ENCODE measurements around the gene JAM3.

Gene JAM3

DNA sequence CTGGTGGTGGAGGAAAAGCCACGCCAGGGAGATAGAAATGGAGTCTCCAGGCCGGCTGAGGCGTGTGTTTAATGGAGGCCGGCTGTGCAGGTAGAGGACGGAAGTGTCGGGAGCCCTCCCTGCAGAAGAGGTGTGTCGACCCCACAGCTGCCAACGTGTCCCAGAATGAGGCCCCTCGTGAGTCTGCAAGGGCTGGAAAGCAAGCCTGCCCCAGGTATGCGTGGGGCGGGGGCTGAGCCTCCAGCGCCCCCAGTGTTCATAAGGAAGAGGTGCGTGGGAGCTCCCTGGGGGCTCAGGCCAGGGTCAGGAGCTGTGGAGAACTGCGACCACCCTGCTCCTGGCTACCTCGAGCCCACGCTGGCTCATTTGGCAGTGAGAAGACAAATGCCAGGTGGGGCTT lies 38.0 kb upstream of the JAM3 start:
- Histone ChIP-seq H3K27me3 (ENCODE audit: insufficient read depth, low read depth, severe bottlenecking) (no peaks in the 10 kb centered on the region), H3K27ac (peak overlapping the region; percentile 89), H3K36me3 (no peaks in the 10 kb centered on the region), H3K4me3 (ENCODE audit: low read depth, low read length) (no peak overlapping the region), H3K9me3 (ENCODE audit: severe bottlenecking) (no peaks in the 10 kb centered on the region)
- TF ChIP-seq, protein P1, sequence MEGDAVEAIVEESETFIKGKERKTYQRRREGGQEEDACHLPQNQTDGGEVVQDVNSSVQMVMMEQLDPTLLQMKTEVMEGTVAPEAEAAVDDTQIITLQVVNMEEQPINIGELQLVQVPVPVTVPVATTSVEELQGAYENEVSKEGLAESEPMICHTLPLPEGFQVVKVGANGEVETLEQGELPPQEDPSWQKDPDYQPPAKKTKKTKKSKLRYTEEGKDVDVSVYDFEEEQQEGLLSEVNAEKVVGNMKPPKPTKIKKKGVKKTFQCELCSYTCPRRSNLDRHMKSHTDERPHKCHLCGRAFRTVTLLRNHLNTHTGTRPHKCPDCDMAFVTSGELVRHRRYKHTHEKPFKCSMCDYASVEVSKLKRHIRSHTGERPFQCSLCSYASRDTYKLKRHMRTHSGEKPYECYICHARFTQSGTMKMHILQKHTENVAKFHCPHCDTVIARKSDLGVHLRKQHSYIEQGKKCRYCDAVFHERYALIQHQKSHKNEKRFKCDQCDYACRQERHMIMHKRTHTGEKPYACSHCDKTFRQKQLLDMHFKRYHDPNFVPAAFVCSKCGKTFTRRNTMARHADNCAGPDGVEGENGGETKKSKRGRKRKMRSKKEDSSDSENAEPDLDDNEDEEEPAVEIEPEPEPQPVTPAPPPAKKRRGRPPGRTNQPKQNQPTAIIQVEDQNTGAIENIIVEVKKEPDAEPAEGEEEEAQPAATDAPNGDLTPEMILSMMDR (IDR thresholded peaks at IDR 0.05; ENCODE audit: low read depth, low read length): peak; percentile 80
- DNase-seq: peak; percentile 48

DNA sequence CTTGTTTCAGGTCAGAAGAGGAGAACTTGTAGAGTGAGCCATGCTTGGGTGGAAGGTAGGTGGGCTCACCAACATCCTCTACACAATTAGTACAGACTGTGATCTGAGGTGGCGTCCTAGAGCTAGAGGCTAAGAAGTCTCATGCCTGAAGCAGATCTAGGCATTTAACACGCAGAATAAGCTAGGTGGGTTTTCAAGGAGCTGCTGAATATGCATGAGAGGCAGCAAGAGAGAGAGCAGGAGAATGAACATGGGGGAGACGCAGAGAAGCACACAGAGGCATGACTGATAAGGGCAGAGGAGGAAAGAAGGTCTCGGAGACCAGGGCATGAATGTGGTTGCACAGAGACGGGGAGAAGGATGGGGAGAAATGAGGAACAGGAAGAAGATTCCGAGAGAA lies 36.8 kb upstream of the JAM3 start:
- Histone ChIP-seq H3K27ac (peak overlapping the region; percentile 89), H3K27me3 (ENCODE audit: insufficient read depth, low read depth, severe bottlenecking) (no peaks in the 10 kb centered on the region), H3K9me3 (ENCODE audit: severe bottlenecking) (no peaks in the 10 kb centered on the region), H3K4me3 (ENCODE audit: low read depth, low read length) (no peak overlapping the region), H3K36me3 (no peaks in the 10 kb centered on the region)
- no peak for DNase-seq
- TF ChIP-seq, protein P1 (IDR thresholded peaks at IDR 0.05; ENCODE audit: low read depth, low read length): no peak

- DNase-seq: no peak
- Histone ChIP-seq H3K9me3 (ENCODE audit: severe bottlenecking) (no peaks in the 10 kb centered on the region), H3K27me3 (ENCODE audit: insufficient read depth, low read depth, severe bottlenecking) (no peaks in the 10 kb centered on the region), H3K27ac (peak overlapping the region; percentile 89), H3K4me3 (ENCODE audit: low read depth, low read length) (no peak overlapping the region), H3K36me3 (no peaks in the 10 kb centered on the region)
- TF ChIP-seq, protein P1 (IDR thresholded peaks at IDR 0.05; ENCODE audit: low read depth, low read length): no peak
Observed at GRCh38 chr11:134032501-134033091, 36.3 kb upstream of the JAM3 start.

DNA sequence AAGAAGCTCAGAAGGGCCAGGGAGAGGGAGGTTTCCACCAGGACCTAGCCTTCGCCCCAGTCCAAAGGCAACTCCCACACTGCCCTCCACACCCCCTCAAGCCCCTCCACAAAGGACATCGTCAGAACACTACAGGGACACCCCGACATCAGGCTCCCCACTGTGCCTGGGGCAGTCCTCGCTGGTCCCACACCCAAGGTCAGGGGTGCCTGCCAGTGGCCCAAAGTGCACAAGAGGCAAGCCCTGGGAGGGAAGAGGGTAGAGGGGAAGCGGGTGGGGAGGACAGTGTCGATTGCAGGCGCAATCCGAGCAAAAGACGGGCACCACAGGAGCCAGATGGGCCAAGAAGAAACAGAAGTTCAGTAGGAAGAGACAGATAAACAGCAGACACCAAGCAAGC lies 35.6 kb upstream of the JAM3 start:
- TF ChIP-seq, protein P1 (IDR thresholded peaks at IDR 0.05; ENCODE audit: low read depth, low read length): no peak
- H3K27ac ChIP-seq: peak overlapping the region; percentile 89
- H3K4me3 ChIP-seq (ENCODE audit: low read depth, low read length): peak overlapping the region; percentile 38
- DNase-seq: no peak
- H3K9me3 ChIP-seq (ENCODE audit: severe bottlenecking): no peaks in the 10 kb centered on the region
- H3K36me3 ChIP-seq: no peaks in the 10 kb centered on the region
- H3K27me3 ChIP-seq (ENCODE audit: insufficient read depth, low read depth, severe bottlenecking): no peaks in the 10 kb centered on the region

- H3K4me3 ChIP-seq (ENCODE audit: low read depth, low read length): peak overlapping the region; percentile 38
- peak overlapping the region; percentile 89 for H3K27ac ChIP-seq
- peak; percentile 97 for DNase-seq
- no peaks in the 10 kb centered on the region for H3K9me3 ChIP-seq (ENCODE audit: severe bottlenecking)
- TF ChIP-seq, protein P1 (IDR thresholded peaks at IDR 0.05; ENCODE audit: low read depth, low read length): no peak
- no peaks in the 10 kb centered on the region for H3K36me3 ChIP-seq
- no peaks in the 10 kb centered on the region for H3K27me3 ChIP-seq (ENCODE audit: insufficient read depth, low read depth, severe bottlenecking)
Observed at GRCh38 chr11:134033696-134034491, 35.0 kb upstream of the JAM3 start.
